GM12878 (cell line): ENCODE results near the gene ADK. TPM values are rescaled to one million over a fixed set of nuclear protein-coding genes. Genes with fewer than 3 reads are reported as not detected.

Experiments
- ATF7 ChIP-seq: fragments of 450-650 bp; IDR thresholded peaks from 2 replicates; pipeline ENCODE4 v1.6.1; 2016; ENCODE audit warnings: low read depth, mild to moderate bottlenecking
- BRCA1 ChIP-seq: IDR thresholded peaks from 2 replicates; pipeline ENCODE4 v1.6.1; 2011; ENCODE audit warnings: low read depth, low read length, improper control_type of control experiment
- CBFB ChIP-seq: IDR thresholded peaks from 2 replicates; pipeline ENCODE4 v1.6.1; 2016; ENCODE audit warnings: antibody characterized with exemption, low read depth
- CBX3 ChIP-seq: fragments of 200-600 bp; sonication (generic); IDR thresholded peaks from 2 replicates; pipeline ENCODE4 v1.6.1; 2016; ENCODE audit warnings: low read depth, borderline replicate concordance
- CHD2 ChIP-seq: IDR thresholded peaks from 2 replicates; pipeline ENCODE4 v1.6.1; 2011; ENCODE audit warnings: low read depth, low read length, improper control_type of control experiment, borderline replicate concordance
- EZH2 ChIP-seq: IDR thresholded peaks from 2 replicates; pipeline ENCODE4 v1.6.1; 2012; ENCODE audit warnings: low read depth, mild to moderate bottlenecking, control low read depth, inconsistent platforms, low read length, borderline replicate concordance; ENCODE audit not compliant: control insufficient read depth
- HDAC6 ChIP-seq: fragments of 200-600 bp; sonication (generic); IDR thresholded peaks from one replicate; pipeline ENCODE4 v1.8.0; 2017; ENCODE audit warnings: antibody characterized with exemption; ENCODE audit not compliant: unreplicated experiment
- IKZF1 ChIP-seq: fragments of 450-650 bp; conservative IDR thresholded peaks from 2 replicates; pipeline ENCODE4 v1.6.1; 2017; ENCODE audit warnings: antibody characterized with exemption, mild to moderate bottlenecking
- IKZF2 ChIP-seq, 2 experiments: fragments of 450-650 bp; IDR thresholded peaks; 2 replicates each; pipeline ENCODE4 v1.6.1; 2017; ENCODE audit warnings: mild to moderate bottlenecking in 2 of 2, moderate library complexity in 2 of 2
- MTA2 ChIP-seq: fragments of 450-650 bp; IDR thresholded peaks from 2 replicates; pipeline ENCODE4 v1.6.1; 2016; ENCODE audit warnings: low read depth, mild to moderate bottlenecking, moderate library complexity
- MYC ChIP-seq: IDR thresholded peaks from 2 replicates; pipeline ENCODE4 v1.6.1; 2011; ENCODE audit warnings: mild to moderate bottlenecking, low read length, moderate library complexity, inconsistent platforms; ENCODE audit not compliant: insufficient read depth, insufficient replicate concordance, insufficient read length, severe bottlenecking
- PAX8 ChIP-seq: fragments of 450-650 bp; IDR thresholded peaks from 2 replicates; pipeline ENCODE4 v1.6.1; 2017; ENCODE audit warnings: mild to moderate bottlenecking, moderate library complexity
- POLR2AphosphoS2 ChIP-seq: IDR thresholded peaks from 2 replicates; pipeline ENCODE4 v1.6.1; 2011; ENCODE audit warnings: low read depth, mild to moderate bottlenecking, low read length, improper control_type of control experiment, moderate library complexity
- RUNX3 ChIP-seq: IDR thresholded peaks from 2 replicates; pipeline ENCODE4 v1.6.1; 2012; ENCODE audit warnings: low read length, inconsistent platforms
- SMC3 ChIP-seq: IDR thresholded peaks from 2 replicates; pipeline ENCODE4 v1.6.1; 2011; ENCODE audit warnings: low read length, improper control_type of control experiment, borderline replicate concordance
- WRNIP1 ChIP-seq: IDR thresholded peaks from 2 replicates; pipeline ENCODE4 v1.6.1; 2011; ENCODE audit warnings: low read depth, low read length, improper control_type of control experiment, borderline replicate concordance
- YBX1 ChIP-seq: fragments of 450-650 bp; IDR thresholded peaks from 2 replicates; pipeline ENCODE4 v1.6.1; 2016; ENCODE audit warnings: antibody characterized with exemption
- YY1 ChIP-seq: IDR thresholded peaks from 2 replicates; pipeline ENCODE4 v1.6.1; 2011; ENCODE audit warnings: low read depth, mild to moderate bottlenecking, low read length
- polyA plus RNA-seq, 11 experiments: library from polyadenylated mRNA; depleted of rRNA in 4 of 11; unstranded in 6 of 11; stranded (reverse) in 5 of 11; fragments of >200 nt; fragmentation: Nextera tagmentation in 4 of 11; fragmentation: Illumina TruSeq in 1 of 11; extraction: Ambion mirVana in 4 of 11; extraction: Trizol in 1 of 11; gene quantifications; 1 replicate in 1 of 11; 2 replicates in 10 of 11; pipeline versions ENCODE4 v1.2.1 to v1.2.3, GENCODE V29; 2011 to 2016; ENCODE audit warnings: inconsistent platforms in 2 of 11, missing spikeins in 2 of 11, low read depth in 1 of 11
- total RNA-seq, 4 experiments: library from RNA; depleted of rRNA in 3 of 4; stranded (reverse); fragments of >200 nt in 3 of 4; fragmentation: Illumina TruSeq in 1 of 4; extraction: Trizol in 1 of 4; gene quantifications; 2 replicates each; pipeline versions ENCODE4 v1.2.1 to v1.2.3, GENCODE V29; 2013 to 2021
- TF ChIP-seq, protein P1 (sequence below): fragments of 450-650 bp; IDR thresholded peaks from 2 replicates; pipeline ENCODE4 v1.6.1; 2017; ENCODE audit warnings: borderline replicate concordance
- TF ChIP-seq, protein P2 (sequence below): IDR thresholded peaks from 2 replicates; pipeline ENCODE4 v1.6.1; 2011; ENCODE audit warnings: borderline replicate concordance, low read depth, mild to moderate bottlenecking, moderate library complexity, low read length; ENCODE audit not compliant: insufficient read depth, poor library complexity, severe bottlenecking
- TF ChIP-seq, protein P3 (sequence below): fragments of 450-650 bp; IDR thresholded peaks from 2 replicates; pipeline ENCODE4 v1.6.1; 2016; ENCODE audit warnings: mild to moderate bottlenecking
- TF ChIP-seq, protein P4 (sequence below): fragments of 450-650 bp; conservative IDR thresholded peaks from 2 replicates; pipeline ENCODE4 v1.6.1; 2017; ENCODE audit warnings: mild to moderate bottlenecking, moderate library complexity
- TF ChIP-seq, protein P5 (sequence below): IDR thresholded peaks from 2 replicates; pipeline ENCODE4 v1.6.1; 2012; ENCODE audit warnings: low read length, inconsistent platforms

Gene ADK
- total and polyA plus RNA-seq, 10 of the 15 experiments (the other 5 are each of a cell fraction or from before 2014, with no cell fraction given) = 42.0 to 151 (median 81.6) TPM

DNA sequence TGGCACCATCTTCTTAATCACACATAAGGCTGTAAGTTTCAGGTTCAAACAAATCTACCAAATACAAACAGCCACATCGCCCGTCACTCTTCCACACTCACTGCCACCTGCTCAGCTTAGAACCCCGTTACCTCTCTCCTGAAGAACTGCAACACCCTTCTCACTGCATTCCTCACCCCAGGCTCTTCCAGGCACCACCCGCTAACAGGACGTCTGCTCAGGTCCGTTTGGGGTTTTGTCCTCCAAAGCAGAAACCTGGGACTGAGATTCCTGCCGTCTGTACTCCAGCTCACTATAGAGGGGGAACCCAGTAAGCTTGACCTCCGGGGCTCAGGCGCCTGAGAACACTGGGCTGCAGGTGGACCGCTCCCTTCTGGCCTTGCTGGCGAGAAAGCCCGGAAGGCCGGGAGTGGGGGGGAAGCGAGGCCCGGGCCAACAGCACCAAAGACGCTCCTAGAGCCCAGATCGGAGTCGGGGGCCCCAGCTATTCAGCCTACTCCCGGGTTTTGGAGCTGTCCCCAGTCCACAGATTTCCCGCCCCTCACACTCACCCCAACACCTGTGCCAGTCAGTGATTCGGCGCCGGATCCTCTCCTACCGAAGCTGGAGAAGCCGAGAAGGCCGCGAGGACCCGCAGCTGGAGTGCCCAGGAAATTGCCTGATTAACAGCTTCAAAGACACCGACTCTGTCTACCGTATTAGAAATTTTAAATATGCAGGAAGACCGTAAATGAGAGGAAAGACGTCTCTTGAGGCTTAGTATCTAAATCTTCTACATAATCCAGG lies 624 bp upstream of the ADK start, which contains the start of gene AP3M1 (continued):
- TF ChIP-seq EZH2 = no peak
- peak; percentile 52 for TF ChIP-seq IKZF1
- TF ChIP-seq CHD2 = 0 out of 2 replicates have a peak, but pooled peaks have one; percentile 20
- TF ChIP-seq, protein P1, sequence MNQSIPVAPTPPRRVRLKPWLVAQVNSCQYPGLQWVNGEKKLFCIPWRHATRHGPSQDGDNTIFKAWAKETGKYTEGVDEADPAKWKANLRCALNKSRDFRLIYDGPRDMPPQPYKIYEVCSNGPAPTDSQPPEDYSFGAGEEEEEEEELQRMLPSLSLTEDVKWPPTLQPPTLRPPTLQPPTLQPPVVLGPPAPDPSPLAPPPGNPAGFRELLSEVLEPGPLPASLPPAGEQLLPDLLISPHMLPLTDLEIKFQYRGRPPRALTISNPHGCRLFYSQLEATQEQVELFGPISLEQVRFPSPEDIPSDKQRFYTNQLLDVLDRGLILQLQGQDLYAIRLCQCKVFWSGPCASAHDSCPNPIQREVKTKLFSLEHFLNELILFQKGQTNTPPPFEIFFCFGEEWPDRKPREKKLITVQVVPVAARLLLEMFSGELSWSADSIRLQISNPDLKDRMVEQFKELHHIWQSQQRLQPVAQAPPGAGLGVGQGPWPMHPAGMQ = peak; percentile 97
- TF ChIP-seq, protein P2, sequence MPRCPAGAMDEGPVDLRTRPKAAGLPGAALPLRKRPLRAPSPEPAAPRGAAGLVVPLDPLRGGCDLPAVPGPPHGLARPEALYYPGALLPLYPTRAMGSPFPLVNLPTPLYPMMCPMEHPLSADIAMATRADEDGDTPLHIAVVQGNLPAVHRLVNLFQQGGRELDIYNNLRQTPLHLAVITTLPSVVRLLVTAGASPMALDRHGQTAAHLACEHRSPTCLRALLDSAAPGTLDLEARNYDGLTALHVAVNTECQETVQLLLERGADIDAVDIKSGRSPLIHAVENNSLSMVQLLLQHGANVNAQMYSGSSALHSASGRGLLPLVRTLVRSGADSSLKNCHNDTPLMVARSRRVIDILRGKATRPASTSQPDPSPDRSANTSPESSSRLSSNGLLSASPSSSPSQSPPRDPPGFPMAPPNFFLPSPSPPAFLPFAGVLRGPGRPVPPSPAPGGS = no peak
- TF ChIP-seq WRNIP1 = no peak
- 0 out of 2 replicates have a peak, but pooled peaks have one; percentile 23 for TF ChIP-seq MTA2
- peak; percentile 62; the same call in 1 of the 2 replicates for TF ChIP-seq ATF7
- TF ChIP-seq CBX3 = no peak
- TF ChIP-seq PAX8 = no peak
- TF ChIP-seq POLR2AphosphoS2 = no peak
- TF ChIP-seq, protein P3, sequence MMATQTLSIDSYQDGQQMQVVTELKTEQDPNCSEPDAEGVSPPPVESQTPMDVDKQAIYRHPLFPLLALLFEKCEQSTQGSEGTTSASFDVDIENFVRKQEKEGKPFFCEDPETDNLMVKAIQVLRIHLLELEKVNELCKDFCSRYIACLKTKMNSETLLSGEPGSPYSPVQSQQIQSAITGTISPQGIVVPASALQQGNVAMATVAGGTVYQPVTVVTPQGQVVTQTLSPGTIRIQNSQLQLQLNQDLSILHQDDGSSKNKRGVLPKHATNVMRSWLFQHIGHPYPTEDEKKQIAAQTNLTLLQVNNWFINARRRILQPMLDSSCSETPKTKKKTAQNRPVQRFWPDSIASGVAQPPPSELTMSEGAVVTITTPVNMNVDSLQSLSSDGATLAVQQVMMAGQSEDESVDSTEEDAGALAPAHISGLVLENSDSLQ = peak; percentile 31; the same call in 1 of the 2 replicates
- peak; percentile 37; the same call in 1 of the 2 replicates for TF ChIP-seq RUNX3
- TF ChIP-seq HDAC6 = peak; percentile 35
- TF ChIP-seq IKZF2 (IDR thresholded peaks at IDR 0.05) = peak; percentile 44 to 55; a peak in 1 of 4 replicates
- TF ChIP-seq, protein P4, sequence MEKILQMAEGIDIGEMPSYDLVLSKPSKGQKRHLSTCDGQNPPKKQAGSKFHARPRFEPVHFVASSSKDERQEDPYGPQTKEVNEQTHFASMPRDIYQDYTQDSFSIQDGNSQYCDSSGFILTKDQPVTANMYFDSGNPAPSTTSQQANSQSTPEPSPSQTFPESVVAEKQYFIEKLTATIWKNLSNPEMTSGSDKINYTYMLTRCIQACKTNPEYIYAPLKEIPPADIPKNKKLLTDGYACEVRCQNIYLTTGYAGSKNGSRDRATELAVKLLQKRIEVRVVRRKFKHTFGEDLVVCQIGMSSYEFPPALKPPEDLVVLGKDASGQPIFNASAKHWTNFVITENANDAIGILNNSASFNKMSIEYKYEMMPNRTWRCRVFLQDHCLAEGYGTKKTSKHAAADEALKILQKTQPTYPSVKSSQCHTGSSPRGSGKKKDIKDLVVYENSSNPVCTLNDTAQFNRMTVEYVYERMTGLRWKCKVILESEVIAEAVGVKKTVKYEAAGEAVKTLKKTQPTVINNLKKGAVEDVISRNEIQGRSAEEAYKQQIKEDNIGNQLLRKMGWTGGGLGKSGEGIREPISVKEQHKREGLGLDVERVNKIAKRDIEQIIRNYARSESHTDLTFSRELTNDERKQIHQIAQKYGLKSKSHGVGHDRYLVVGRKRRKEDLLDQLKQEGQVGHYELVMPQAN = peak; percentile 92
- no peak; the same call in 1 of the 2 replicates for TF ChIP-seq YY1
- no peak for TF ChIP-seq BRCA1
- TF ChIP-seq YBX1 = no peak
- no peak for TF ChIP-seq SMC3
- TF ChIP-seq, protein P5, sequence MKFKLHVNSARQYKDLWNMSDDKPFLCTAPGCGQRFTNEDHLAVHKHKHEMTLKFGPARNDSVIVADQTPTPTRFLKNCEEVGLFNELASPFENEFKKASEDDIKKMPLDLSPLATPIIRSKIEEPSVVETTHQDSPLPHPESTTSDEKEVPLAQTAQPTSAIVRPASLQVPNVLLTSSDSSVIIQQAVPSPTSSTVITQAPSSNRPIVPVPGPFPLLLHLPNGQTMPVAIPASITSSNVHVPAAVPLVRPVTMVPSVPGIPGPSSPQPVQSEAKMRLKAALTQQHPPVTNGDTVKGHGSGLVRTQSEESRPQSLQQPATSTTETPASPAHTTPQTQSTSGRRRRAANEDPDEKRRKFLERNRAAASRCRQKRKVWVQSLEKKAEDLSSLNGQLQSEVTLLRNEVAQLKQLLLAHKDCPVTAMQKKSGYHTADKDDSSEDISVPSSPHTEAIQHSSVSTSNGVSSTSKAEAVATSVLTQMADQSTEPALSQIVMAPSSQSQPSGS = no peak
- peak; percentile 85 for TF ChIP-seq CBFB
- no peak for TF ChIP-seq MYC
